ENCODE measurements around the gene LAMC2.
"Not testable (repeated sequence)": the region's sequence is repeated elsewhere in the genome, so short reads cannot be mapped to it uniquely, and the experiment has no call there.

The LAMC2 gene

DNA sequence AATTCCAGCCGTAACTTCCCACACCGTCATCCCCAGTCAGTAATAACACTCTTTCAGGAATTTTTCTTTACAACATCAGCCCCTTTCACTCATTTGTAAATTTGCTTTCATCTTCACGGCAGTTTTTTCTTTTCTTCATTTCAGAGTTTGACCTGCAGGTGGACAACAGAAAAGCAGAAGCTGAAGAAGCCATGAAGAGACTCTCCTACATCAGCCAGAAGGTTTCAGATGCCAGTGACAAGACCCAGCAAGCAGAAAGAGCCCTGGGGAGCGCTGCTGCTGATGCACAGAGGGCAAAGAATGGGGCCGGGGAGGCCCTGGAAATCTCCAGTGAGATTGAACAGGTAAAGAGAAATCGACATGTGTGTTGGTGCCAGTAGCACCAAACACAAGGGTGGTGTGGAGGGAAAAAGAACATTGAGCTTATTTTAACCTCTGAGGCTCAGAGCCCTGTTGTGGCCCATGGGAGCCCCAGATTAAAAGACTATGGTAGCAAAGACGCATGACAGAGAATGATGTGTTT lies 53.2 kb downstream of the LAMC2 start:
- no peak for DNase-seq

DNA sequence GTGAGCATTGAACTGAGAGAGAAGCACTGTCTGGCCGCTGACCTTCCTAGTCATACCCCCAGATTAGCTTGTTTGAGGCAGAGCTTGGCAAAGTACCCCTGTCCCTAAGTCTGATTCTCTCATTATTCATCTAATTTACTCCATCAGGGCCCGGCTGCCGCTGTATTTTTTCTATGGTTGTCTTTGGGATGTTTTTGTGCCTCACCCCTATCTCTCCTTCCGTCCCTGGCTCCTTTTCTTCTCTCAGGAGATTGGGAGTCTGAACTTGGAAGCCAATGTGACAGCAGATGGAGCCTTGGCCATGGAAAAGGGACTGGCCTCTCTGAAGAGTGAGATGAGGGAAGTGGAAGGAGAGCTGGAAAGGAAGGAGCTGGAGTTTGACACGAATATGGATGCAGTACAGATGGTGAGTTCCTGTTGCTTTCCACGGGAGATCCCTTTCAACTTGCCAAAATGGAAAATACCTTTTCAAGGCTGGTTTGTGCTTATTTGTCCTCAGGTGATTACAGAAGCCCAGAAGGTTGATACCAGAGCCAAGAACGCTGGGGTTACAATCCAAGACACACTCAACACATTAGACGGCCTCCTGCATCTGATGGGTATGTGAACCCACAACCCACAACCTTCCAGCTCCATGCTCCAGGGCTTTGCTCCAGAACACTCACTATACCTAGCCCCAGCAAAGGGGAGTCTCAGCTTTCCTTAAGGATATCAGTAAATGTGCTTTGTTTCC lies 53.9 kb downstream of the LAMC2 start:
- DNase-seq = no peak

DNA sequence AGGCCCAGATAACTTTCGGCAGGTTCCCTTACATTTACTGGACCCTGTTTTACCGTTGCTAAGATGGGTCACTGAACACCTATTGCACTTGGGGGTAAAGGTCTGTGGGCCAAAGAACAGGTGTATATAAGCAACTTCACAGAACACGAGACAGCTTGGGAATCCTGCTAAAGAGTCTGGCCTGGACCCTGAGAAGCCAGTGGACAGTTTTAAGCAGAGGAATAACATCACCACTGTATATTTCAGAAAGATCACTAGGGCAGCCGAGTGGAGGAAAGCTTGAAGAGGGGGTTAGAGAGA lies 54.4 kb downstream of the LAMC2 start:
- DNase-seq = no peak

DNA sequence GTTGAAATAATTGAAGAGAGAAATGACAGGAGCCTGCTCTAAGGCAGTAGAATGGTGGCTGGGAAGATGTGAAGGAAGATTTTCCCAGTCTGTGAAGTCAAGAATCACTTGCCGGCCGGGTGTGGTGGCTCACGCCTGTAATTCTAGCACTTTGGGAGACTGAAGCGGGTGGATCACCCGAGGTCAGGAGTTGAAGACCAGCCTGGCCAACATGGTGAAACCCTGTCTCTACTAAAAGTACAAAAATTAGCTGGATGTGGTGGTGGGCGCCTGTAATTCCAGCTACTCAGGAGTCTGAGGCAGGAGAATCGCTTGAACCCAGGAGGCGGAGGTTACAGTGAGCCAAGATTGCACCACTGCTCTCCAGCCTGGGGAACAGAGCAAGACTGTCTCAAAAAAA lies 54.8 kb downstream of the LAMC2 start:
- DNase-seq = not testable (repeated sequence)

DNA sequence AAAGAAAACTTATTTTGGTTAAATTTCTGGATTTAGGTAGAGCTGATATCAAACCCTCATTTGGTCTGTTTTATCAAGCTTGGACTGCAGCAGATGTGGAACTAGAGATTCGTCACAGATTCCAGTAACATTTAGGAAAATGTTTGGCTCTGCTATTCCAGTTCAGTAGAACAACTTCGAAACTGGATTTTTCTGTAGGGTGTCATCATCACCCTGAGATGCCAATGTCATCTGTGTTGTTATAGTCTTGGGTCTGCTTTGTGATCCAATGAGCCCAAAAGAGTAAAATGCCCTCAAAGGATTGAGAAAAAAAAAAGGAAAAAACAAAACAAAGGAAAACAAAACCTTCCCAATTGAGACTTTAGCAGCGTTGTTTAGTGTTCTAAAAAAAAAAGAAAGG lies 55.4 kb downstream of the LAMC2 start:
- no peak for DNase-seq

DNA sequence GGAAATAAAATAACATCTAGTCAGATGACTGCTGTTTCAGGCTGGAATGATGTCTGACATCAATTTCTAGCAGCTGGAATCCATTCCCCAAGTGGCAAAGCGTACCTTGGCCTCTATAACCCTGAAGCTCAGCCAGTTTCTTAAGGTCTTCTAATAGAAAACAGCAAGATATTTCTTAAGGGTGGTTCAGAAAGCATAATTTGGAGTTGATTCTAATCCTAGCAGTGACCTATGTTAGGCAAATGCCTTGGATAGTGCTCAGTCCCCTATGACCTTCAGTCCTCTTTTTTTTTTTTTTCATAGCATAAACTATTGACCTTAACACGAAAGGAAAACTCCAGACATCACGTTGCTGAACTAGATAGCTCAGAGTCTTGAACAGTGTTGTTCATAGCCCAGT lies 56.5 kb downstream of the LAMC2 start:
- DNase-seq = no peak

DNA sequence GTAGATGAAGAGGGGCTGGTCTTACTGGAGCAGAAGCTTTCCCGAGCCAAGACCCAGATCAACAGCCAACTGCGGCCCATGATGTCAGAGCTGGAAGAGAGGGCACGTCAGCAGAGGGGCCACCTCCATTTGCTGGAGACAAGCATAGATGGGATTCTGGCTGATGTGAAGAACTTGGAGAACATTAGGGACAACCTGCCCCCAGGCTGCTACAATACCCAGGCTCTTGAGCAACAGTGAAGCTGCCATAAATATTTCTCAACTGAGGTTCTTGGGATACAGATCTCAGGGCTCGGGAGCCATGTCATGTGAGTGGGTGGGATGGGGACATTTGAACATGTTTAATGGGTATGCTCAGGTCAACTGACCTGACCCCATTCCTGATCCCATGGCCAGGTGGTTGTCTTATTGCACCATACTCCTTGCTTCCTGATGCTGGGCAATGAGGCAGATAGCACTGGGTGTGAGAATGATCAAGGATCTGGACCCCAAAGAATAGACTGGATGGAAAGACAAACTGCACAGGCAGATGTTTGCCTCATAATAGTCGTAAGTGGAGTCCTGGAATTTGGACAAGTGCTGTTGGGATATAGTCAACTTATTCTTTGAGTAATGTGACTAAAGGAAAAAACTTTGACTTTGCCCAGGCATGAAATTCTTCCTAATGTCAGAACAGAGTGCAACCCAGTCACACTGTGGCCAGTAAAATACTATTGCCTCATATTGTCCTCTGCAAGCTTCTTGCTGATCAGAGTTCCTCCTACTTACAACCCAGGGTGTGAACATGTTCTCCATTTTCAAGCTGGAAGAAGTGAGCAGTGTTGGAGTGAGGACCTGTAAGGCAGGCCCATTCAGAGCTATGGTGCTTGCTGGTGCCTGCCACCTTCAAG lies 57.3 kb downstream of the LAMC2 start:
- DNase-seq = no peak

DNA sequence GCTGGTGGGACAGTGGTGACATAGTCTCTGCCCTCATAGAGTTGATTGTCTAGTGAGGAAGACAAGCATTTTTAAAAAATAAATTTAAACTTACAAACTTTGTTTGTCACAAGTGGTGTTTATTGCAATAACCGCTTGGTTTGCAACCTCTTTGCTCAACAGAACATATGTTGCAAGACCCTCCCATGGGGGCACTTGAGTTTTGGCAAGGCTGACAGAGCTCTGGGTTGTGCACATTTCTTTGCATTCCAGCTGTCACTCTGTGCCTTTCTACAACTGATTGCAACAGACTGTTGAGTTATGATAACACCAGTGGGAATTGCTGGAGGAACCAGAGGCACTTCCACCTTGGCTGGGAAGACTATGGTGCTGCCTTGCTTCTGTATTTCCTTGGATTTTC lies 58.4 kb downstream of the LAMC2 start:
- DNase-seq = no peak

DNA sequence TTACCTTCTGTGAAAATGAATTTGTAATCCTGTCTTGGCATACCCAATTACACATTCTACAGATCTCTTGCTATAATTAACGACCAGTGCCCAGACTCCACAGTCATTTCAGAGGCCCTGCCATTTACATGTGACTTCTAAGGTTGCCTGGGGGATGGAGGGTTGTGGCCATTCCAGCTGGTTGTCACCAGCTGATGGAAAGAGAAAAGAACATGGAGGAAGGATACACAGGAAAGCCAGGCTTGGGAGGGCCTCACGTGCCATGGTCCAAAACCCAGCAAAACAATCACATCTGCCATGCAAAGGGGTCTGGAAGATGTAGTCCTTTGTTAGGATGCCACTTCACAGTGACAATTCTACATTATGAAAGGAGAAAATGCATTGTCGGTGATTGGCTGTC lies 59.3 kb downstream of the LAMC2 start:
- no peak for DNase-seq

DNA sequence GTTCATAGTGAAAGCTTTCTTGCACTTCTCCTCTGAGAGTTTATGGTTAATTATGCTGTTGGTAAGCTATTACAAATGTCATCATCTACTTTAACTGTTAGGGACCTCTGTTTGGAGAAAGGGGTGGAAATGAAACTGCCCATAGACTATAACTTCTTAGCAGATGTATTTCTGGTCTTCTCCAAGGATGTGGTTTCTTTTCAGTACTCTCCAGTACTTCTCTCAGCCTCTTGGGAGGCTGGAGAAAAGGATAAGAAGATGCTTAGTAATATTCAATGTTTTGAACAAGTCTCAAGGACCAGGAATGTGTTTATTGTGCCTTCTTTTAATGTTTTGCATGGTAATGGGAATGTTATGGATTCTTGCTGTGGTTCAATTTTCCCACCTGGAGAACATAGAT lies 60.4 kb downstream of the LAMC2 start:
- no peak for DNase-seq

DNA sequence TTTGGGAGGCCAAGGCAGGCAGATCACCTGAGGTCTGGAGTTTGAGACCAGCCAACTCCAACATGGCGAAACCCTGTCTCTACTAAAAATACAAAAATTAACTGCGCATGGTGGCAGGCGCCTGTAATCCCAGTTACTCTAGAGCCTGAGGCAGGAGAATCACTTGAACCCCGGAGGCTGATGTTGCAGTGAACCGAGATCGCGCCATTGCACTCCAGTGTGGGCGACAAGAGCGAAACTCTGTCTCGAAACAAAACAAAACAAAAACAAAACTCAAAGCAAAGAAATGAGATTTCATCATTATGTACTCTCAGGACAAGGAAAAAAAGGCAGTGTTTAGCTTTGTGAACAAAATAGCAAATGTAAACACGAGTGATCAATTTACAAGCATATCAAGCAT lies 61.0 kb downstream of the LAMC2 start:
- DNase-seq = no peak

DNA sequence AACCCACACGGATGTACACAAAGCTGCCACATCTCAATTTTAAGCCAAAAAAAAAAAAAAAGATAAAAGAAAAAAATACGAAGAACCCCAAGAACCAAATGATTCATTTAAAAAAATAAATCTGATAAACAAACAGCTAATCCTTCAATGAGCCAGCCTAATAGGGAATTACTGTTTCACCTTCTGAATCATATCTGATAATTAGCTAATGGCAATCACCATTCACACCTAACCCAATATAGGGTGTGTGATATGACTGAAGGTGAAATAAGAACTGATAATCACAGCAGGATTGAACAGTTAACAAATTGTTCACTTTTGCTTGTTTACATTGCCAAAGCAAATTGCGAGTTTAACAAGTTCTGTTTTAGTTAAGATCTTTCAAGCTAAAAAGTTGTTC lies 61.4 kb downstream of the LAMC2 start:
- no peak for DNase-seq

DNA sequence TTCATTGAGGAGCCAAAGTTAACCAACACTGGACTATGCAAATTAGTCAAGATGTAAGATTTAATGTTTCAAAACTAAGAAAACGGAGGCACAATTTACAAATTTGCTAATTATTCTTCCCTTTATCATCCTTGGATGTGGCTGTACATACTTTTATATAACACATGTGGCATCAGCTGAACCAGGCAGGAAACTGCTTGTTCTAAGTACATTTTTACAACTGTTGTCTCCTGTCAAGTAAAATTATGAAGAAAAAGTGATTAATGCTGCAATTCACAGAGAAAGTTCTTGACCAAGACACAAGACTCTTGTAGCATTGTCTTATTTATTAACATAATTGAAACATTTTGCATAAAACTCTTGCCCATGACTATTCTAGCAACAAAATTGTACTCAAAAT lies 61.9 kb downstream of the LAMC2 start:
- DNase-seq = no peak

DNA sequence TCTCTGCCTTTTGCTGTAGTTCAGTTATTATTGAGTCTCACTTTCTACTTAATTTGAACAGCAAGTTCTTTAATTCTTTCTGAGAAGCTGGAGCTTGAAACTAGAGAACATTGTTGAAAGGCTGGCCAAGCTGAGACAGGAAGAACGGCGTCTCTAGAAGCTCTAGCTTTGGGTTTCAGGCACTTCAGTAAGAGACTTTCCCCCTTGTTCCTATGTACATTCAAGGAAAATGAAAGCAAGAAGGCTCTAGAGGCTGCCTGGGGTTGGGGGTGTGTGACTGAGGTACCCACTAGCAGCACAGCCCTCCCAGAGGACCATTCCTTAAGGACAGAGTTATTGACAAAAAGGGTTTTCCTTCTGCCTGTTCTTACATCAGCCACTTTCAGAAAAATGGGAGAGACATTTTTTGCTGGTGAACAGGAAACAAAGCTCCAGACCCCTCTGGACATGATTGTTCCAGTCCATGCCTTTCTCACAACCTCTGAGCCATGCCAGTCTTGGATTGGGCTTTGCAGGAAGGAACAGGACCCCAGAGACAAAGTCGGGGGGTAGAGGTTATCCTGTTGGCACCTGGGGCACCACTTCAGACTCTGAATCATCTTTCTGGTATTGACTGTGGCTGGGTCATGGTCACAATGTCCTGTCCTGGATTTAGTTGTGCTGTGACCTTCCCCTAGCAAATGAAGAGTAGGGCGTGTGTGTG lies 63.1 kb downstream of the LAMC2 start:
- no peak for DNase-seq

DNA sequence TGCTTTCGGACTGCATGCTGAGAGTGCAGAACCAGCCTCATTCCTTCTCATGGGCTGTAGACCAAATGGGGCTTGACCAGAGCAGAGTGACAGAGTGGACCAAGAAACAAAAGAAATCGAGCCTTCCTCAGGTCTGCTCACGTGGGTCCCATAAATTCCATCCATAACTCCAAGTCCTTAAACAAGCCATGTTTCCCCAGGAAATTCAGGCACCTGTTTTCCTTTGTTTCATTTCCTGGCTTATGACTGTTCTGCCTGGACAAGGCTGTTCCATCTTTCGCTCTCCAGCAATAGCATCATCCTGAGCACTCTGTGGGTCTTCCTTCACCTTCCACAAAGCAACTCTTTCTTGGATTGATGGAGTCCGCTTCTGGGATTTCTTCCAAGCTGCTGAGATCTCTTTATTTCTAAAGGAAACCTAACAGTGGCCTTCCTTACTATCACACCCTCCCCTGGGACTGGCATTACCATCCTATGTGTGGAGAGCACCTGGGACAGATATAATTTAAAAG lies 63.9 kb downstream of the LAMC2 start:
- DNase-seq = no peak

DNA sequence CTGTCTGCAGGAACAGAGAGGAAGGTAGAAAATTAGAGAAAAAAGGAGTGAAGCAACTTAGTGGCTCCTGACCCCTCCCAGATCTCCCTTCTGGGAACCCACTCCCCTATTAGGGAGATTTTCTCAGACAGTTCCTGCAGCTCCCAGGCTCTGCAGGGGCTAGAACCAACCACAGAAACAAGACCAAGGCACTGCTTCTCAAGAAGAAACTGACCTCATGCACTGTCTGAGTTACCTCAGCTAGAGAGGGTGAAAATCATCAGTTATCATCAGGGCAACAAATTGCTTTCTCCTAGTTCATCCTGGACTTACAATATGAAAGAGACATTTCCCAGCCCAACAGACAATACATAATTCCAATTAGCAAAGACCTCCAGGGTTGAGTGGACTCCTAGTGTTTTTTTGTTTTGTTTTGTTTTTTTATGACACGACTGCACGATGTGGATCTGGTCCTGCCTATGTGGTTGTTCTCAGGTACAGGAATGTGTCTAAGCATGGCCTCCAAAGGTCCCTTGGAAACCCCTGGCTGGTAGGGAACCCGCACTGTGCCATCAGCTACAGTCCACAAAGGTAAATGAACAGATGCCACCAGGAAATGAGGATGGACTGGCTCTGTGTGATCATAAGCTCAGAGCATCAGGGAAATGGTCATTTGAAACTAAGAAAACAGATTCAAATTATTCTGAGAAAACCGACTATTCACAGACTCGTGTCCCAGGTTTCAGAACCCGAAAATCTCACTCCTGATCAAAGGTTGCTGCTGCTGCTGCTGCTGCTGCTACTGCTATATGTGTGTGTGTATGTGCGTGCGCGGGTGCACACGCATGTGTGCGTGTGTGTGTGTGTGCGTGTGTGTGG lies 65.3 kb downstream of the LAMC2 start:
- no peak for DNase-seq

DNA sequence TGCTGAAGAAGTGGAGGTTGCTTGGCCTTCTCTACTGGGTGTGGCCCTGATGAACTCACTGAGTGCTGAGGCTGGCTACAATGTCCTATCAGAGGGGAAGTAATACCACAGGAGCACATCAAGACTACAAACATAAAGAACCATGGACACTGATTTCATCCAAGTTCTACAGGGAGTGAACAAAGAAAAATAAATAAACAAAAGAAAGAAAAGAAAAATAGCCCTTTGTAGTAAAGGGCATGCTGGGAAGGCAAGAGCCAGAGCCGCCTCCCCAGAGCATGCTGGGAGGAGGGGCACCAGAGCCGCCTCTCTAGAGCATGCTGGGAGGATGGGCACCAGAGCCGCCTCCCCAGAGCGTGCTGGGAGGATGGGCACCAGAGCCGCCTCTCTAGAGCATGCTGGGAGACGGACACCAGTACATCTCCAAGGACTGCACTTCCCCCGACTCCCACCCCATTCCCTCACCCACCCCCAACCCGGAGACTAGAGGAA lies 65.9 kb downstream of the LAMC2 start:
- DNase-seq = no peak

DNA sequence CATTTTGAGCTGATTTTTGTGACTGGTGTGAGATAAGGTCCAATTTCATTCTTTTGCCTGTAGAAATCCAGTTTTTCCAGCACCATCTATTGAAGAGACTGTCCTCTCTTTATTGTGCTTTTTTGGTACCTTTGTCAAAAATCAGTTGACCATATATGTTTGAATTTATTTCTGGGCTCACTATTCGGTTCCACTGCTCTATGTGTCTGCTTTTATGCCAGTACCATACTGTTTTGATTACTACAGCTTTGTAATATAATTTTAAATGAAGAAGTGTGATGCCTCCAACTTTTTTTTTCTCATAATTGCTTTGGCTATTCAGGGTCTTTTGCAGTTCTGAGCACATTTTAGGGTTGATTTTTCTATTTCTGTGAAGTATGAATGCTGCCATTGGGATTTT lies 69.0 kb downstream of the LAMC2 start:
- DNase-seq = no peak

DNA sequence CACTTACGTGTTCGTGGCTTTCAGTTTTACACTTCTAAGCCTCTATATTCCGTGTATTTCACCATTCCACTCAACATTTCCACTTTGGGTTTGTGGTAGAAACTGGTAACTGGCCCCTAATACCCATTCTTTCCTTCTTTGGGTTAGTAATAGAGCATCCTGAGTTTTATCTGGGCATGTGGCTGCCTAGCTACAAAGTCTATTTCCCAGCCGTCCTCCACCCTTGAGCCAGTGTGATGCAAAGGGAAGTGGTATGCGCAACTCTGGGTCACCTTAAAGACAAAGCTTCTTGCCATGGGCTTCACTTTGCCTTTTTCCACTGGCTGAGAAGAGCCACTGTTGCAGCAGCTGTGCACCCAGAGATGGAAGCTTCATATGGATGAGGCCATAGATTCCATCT lies 73.9 kb downstream of the LAMC2 start:
- DNase-seq = no peak

DNA sequence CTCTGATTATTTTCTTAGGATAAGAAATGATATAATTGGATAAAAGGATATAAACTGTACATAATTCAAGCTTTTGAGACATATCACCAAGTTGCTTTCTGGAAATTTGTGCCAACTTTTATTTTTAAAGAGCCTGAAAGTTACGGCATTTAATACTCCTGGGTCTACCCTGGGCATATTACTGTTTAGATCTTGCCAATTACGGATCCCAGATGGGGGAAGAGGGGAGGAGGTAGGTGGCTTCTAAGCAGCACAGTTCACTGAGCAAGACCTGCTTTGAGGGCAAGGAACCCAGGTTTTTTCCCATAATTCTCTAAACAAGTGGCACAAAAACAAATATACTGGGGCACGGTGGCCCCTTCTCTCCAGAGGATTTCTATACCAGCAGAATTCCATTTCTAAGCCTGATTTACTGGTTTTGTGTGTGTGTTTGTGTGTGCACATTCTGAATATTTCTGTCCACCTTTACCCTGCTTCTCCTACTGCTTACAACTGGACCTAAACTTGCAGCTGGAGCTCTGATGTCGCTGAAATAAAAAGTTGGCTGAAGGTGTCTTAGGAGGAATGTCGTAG lies 76.7 kb downstream of the LAMC2 start:
- no peak for DNase-seq

DNA sequence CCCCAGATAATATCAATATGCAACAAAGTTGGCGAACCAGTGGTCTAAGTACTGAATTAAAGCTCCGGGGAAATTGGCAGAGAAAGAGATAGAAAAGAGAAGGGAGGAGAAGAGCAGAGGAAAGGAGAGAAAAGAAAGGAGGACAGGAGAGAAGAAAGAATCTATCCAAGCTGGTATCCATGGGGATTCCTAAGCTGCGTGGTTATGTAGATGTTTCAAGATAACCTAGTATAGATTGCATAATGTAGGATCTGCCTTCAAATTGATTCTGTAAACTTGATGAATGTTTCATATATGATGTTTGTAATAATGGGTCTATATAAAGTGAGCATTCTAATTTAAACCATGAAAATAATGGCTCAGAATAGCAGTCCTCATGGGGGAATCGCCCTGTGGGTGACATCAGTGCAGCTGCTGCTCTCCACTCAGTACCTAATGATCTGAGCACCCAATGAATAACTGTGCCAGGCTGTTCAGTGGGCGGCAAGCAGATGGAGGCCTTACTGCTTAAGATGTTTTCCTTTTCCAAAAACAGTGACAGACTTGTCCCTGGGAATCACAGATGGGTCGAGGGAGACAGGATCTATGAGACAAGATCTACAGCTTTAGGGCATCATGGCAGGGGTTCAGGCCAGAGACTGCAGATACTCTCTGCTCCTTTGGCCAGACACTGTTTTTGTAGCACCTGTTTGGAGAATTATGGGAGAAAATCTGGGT lies 78.0 kb downstream of the LAMC2 start:
- no peak for DNase-seq
